Sigmoid colon (tissue), 7 donors: ENCODE data around the gene FAM161A. TPM values are rescaled to one million over a fixed set of nuclear protein-coding genes. Genes with fewer than 3 reads are reported as not detected.

Experiments used
- DNase-seq: peaks from one replicate; pipeline ENCODE4 v3.0.0-alpha.2; 2019
- H3K27ac ChIP-seq, 4 donors: fragments of 200-600 bp; sonication (generic); one replicate each; pipeline ENCODE4 v1.5.1; 2016 to 2019; ENCODE audit warnings: mild to moderate bottlenecking in 1 of 4
- H3K27me3 ChIP-seq, 3 donors: fragments of 200-600 bp; sonication (generic); one replicate each; pipeline ENCODE4 v1.5.1; 2019; ENCODE audit warnings: mild to moderate bottlenecking in 1 of 3
- H3K36me3 ChIP-seq, 4 donors: fragments of 200-600 bp; sonication (generic); one replicate each; pipeline ENCODE4 v1.5.1; 2016 to 2019
- H3K4me1 ChIP-seq, 4 donors: fragments of 200-600 bp; sonication (generic); one replicate each; pipeline ENCODE4 v1.5.1; 2017 to 2019
- H3K4me3 ChIP-seq, 4 donors: fragments of 200-600 bp; sonication (generic); one replicate each; pipeline ENCODE4 v1.5.1; 2017 to 2019; ENCODE audit warnings: mild to moderate bottlenecking in 2 of 4, moderate library complexity in 1 of 4
- H3K9me3 ChIP-seq, 4 donors: fragments of 200-600 bp in 3 of 4; sonication (generic) in 3 of 4; one replicate each; pipeline versions ENCODE4 v1.5.1 to v1.6.1; 2013 to 2019
- CTCF ChIP-seq, 4 experiments: fragments of 450-650 bp in 3 of 4; fragments of 200-600 bp in 1 of 4; IDR thresholded peaks; one replicate each; pipeline ENCODE4 v1.5.1; 2016 to 2019; ENCODE audit warnings: antibody characterized with exemption in 4 of 4, mild to moderate bottlenecking in 3 of 4, moderate library complexity in 2 of 4
- EP300 ChIP-seq, 4 donors: sonication (generic); formaldehyde crosslinking; IDR thresholded peaks; one replicate each; pipeline ENCODE4 v1.6.1; 2017; ENCODE audit warnings: antibody characterized with exemption in 4 of 4
- POLR2A ChIP-seq, 2 donors: fragments of 450-650 bp; IDR thresholded peaks; one replicate each; pipeline ENCODE4 v1.6.1; 2016; ENCODE audit warnings: antibody characterized with exemption in 2 of 2, mild to moderate bottlenecking in 2 of 2, moderate library complexity in 2 of 2
- POLR2AphosphoS5 ChIP-seq, 4 donors: sonication (generic); formaldehyde crosslinking; IDR thresholded peaks; one replicate each; pipeline ENCODE4 v1.6.1; 2017; ENCODE audit warnings: antibody characterized with exemption in 4 of 4
- WGBS, 2 donors: extraction: QIAGEN DNeasy Blood & Tissue Kit; methylation state at CpG; one replicate each; pipeline ENCODE4 v1.1.7; 2013; 5-methylcytosine and 5-hydroxymethylcytosine counted together
- intact Hi-C: fragments of 100-400 bp; cut with DNase I; formaldehyde crosslinking; loops from one replicate; pipeline ENCODE4 v1.15.1; 2023
- polyA plus RNA-seq, 3 donors: library from polyadenylated mRNA; stranded (reverse); fragments of 200-250 nt; gene quantifications; one replicate each; pipeline ENCODE4 v1.2.3, GENCODE V29; 2013
- total RNA-seq, 4 donors: library from RNA; depleted of rRNA; stranded (reverse); fragments of >200 nt; gene quantifications; one replicate each; pipeline ENCODE4 v1.1.0, GENCODE V29; 2016
- donor health status: healthy with polysubstance abuse.
- donor health status: Bipolar disorder and iron deficiency.
- donor health status: healthy.

The FAM161A gene
- total and polyA plus RNA-seq, 7 donors = 0.46 to 4.1 (median 1.8) TPM

- Histone ChIP-seq H3K27me3 (no peaks in the 10 kb centered on the region), H3K9me3 (no peaks in the 10 kb centered on the region), H3K4me3 (no peak overlapping the region), H3K4me1 (no peaks in the 10 kb centered on the region), H3K27ac (no peak overlapping the region), H3K36me3 (no peaks in the 10 kb centered on the region)
- TF ChIP-seq POLR2AphosphoS5 (IDR thresholded peaks at IDR 0.05) (no peak), POLR2A (IDR thresholded peaks at IDR 0.05) (no peak), CTCF (IDR thresholded peaks at IDR 0.05) (no peak), EP300 (IDR thresholded peaks at IDR 0.05) (no peak)
- intact Hi-C loops = no loop called here
- no peak for DNase-seq
- 96 to 97% methylated on average over 3 of the region's 3 CpGs for WGBS, 2 donors
These were observed 12.6 kb downstream of the FAM161A start for GRCh38 chr2:61841286-61841685.

- Histone ChIP-seq H3K27ac (no peak overlapping the region), H3K36me3 (no peaks in the 10 kb centered on the region), H3K4me1 (no peaks in the 10 kb centered on the region), H3K27me3 (no peaks in the 10 kb centered on the region), H3K9me3 (no peaks in the 10 kb centered on the region), H3K4me3 (no peak overlapping the region)
- intact Hi-C loops = no loop called here
- no peak for DNase-seq
- WGBS, 2 donors = 95 to 97% methylated on average over 1 of the region's 1 CpG
- TF ChIP-seq EP300 (IDR thresholded peaks at IDR 0.05) (no peak), POLR2AphosphoS5 (IDR thresholded peaks at IDR 0.05) (no peak)
These were observed 19.0 kb downstream of the FAM161A start for GRCh38 chr2:61834893-61835292.

GRCh38 chr2:61833971-61834370 is 19.9 kb downstream of the FAM161A start:
- no peak for TF ChIP-seq CTCF (IDR thresholded peaks at IDR 0.05)
- TF ChIP-seq EP300 (IDR thresholded peaks at IDR 0.05) = no peak
- no peak for TF ChIP-seq POLR2A (IDR thresholded peaks at IDR 0.05)
- TF ChIP-seq POLR2AphosphoS5 (IDR thresholded peaks at IDR 0.05) = no peak
- intact Hi-C loops = no loop called here
- Histone ChIP-seq H3K27ac (no peak overlapping the region), H3K27me3 (no peaks in the 10 kb centered on the region), H3K4me1 (no peaks in the 10 kb centered on the region), H3K36me3 (no peaks in the 10 kb centered on the region), H3K4me3 (no peak overlapping the region), H3K9me3 (no peaks in the 10 kb centered on the region)
- WGBS, 2 donors = 96 to 97% methylated on average over 1 of the region's 1 CpG
- no peak for DNase-seq

GRCh38 chr2:61832183-61832841 is 21.5 kb downstream of the FAM161A start:
- 89 to 90% methylated on average over 11 of the region's 11 CpGs for WGBS, 2 donors
- H3K27ac ChIP-seq = no peak overlapping the region
- H3K9me3 ChIP-seq = no peaks in the 10 kb centered on the region
- intact Hi-C loops = no loop called here
- no peak for DNase-seq
- no peaks in the 10 kb centered on the region for H3K36me3 ChIP-seq
- no peaks in the 10 kb centered on the region for H3K27me3 ChIP-seq
- no peak overlapping the region for H3K4me3 ChIP-seq
- H3K4me1 ChIP-seq = no peaks in the 10 kb centered on the region
- no peak for TF ChIP-seq POLR2A (IDR thresholded peaks at IDR 0.05)
- no peak for TF ChIP-seq POLR2AphosphoS5 (IDR thresholded peaks at IDR 0.05)
- no peak for TF ChIP-seq EP300 (IDR thresholded peaks at IDR 0.05)
- no peak for TF ChIP-seq CTCF (IDR thresholded peaks at IDR 0.05)

- Histone ChIP-seq H3K27me3 (no peaks in the 10 kb centered on the region), H3K4me1 (no peaks in the 10 kb centered on the region), H3K36me3 (no peaks in the 10 kb centered on the region), H3K27ac (no peak overlapping the region), H3K4me3 (no peak overlapping the region), H3K9me3 (no peaks in the 10 kb centered on the region)
- intact Hi-C loops = no loop called here
- DNase-seq = no peak
- TF ChIP-seq CTCF (IDR thresholded peaks at IDR 0.05) (no peak), EP300 (IDR thresholded peaks at IDR 0.05) (no peak), POLR2AphosphoS5 (IDR thresholded peaks at IDR 0.05) (no peak), POLR2A (IDR thresholded peaks at IDR 0.05) (no peak)
- WGBS, 2 donors = 92 to 95% methylated on average over 2 of the region's 2 CpGs
These were observed 31.6 kb downstream of the FAM161A start for GRCh38 chr2:61822255-61822654.
